Psoas muscle (tissue), 8 donors: ENCODE data around the gene NLGN4X. TPM values are rescaled to one million over a fixed set of nuclear protein-coding genes. Genes with fewer than 3 reads are reported as not detected.

Experiments used
- ATAC-seq, 4 donors: fragments of 200-7000 bp; cut with Tn5 transposase; one replicate each; pipeline ENCODE4 v1.9.1; 2020; ENCODE audit warnings: moderate library complexity in 3 of 4, mild to moderate bottlenecking in 2 of 4
- DNase-seq, 2 donors: peaks; one replicate each; pipeline ENCODE4 v3.0.0-alpha.2; 2020
- H3K27ac ChIP-seq: fragments of 200-600 bp; one replicate; pipeline ENCODE4 v1.8.0; 2022
- H3K27me3 ChIP-seq, 3 donors: fragments of 200-600 bp in 1 of 3; one replicate each; pipeline versions ENCODE4 v1.6.1 to v1.8.0; 2013 to 2022; ENCODE audit warnings: low read length in 2 of 3, mild to moderate bottlenecking in 2 of 3, moderate library complexity in 1 of 3; ENCODE audit not compliant: insufficient read depth in 3 of 3
- H3K36me3 ChIP-seq, 2 donors: fragments of 200-600 bp in 1 of 2; one replicate each; pipeline versions ENCODE4 v1.6.1 to v1.8.0; 2013 to 2022; ENCODE audit warnings: low read depth in 1 of 2, mild to moderate bottlenecking in 1 of 2, moderate library complexity in 1 of 2; ENCODE audit not compliant: insufficient read depth in 1 of 2
- H3K4me1 ChIP-seq: fragments of 200-600 bp; one replicate; pipeline ENCODE4 v1.8.0; 2022
- H3K4me3 ChIP-seq: fragments of 200-600 bp; one replicate; pipeline ENCODE4 v1.8.0; 2022; ENCODE audit warnings: mild to moderate bottlenecking
- H3K9me3 ChIP-seq: fragments of 200-600 bp; one replicate; pipeline ENCODE4 v1.8.0; 2022
- CTCF ChIP-seq: fragments of 200-600 bp; IDR thresholded peaks from one replicate; pipeline ENCODE4 v1.8.0; 2022; ENCODE audit warnings: antibody characterized with exemption
- WGBS, 3 donors: extraction: QIAGEN DNeasy Blood & Tissue Kit; methylation state at CpG; one replicate each; pipeline versions ENCODE4 v1.1.6 to v1.1.7; 2013; 5-methylcytosine and 5-hydroxymethylcytosine counted together
- intact Hi-C, 2 donors: fragments of 100-400 bp; cut with DNase I; formaldehyde crosslinking; loops; one replicate each; pipeline versions ENCODE4 v1.11.0 to v1.14.2; 2022
- long read RNA-seq, 2 donors: library from polyadenylated mRNA; unstranded; transcript quantifications; one replicate each; pipeline ENCODE4 v2.0.0, GENCODE V29; 2021
- polyA plus RNA-seq, 3 donors: library from polyadenylated mRNA; stranded (reverse); fragments of 200-250 nt; gene quantifications; one replicate each; pipeline ENCODE4 v1.2.3, GENCODE V29; 2013
- total RNA-seq, 4 donors: library from RNA; stranded (reverse); fragmentation: NEBNext Ultra II Directional in 2 of 4; extraction: Animal tissue kit (Norgen Biotek cat#: 25700) in 2 of 4; gene quantifications; one replicate each; pipeline versions ENCODE4 v1.2.1 to v1.2.4, GENCODE V29; 2021 to 2023
- donor health status: healthy with polysubstance abuse.
- donor health status: DM: no; HTN: no; CAD: no; lungs with moderate emphysema.
- donor health status: Bipolar disorder and iron deficiency.
- donor health status: healthy.
- donor health status: DM: yes; HTN: yes; CAD: no.
- donor health status: DM: no; HTN: no; CAD: no.
- donor health status: DM: no; HTN: no; CAD: no.
- donor health status: DM: yes; HTN: yes; CAD: no.

NLGN4X gene
- under 1 TPM; 0.13 to 0.59 (median 0.22) TPM for total RNA-seq
- under 1 TPM; 0.05 to 0.12 (median 0.11) TPM for polyA plus RNA-seq
- long read RNA-seq, donor 1 = 0 reads
- long read RNA-seq, donor 2 = 0 reads

GRCh38 chrX:6228720-6229119 lies at the start of gene NLGN4X:
Gene NLGN4X, minus strand, starts transcription at chrX:6228867. Its CDS starts 77,401 bp downstream, at chrX:6151466.
- no peak within 1 kb of the TSS for H3K4me3 ChIP-seq
- no peaks in the 10 kb centered on the region for H3K9me3 ChIP-seq
- H3K27me3 ChIP-seq = peaks cover 0 to 49% (median 9%) of the 10 kb centered on the region in 3 donors

GRCh38 chrX:6266041-6266440 lies 37.4 kb upstream of the NLGN4X start:
- 74 to 82% (median 79%) methylated on average over 2 of the region's 2 CpGs for WGBS, 3 donors
- H3K27ac ChIP-seq = no peak overlapping the region
- no peaks in the 10 kb centered on the region for H3K9me3 ChIP-seq
- ATAC-seq (no peak), DNase-seq (no peak)
- no peaks in the 10 kb centered on the region for H3K4me1 ChIP-seq
- intact Hi-C loops = no loop called here
- H3K27me3 ChIP-seq = no peaks in the 10 kb centered on the region
- H3K36me3 ChIP-seq = no peaks in the 10 kb centered on the region
- TF ChIP-seq CTCF = no peak
- H3K4me3 ChIP-seq = no peak overlapping the region

More at GRCh38 chrX:6228720-6229119, at the start of gene NLGN4X:
- TF ChIP-seq CTCF = no peak
- WGBS, 3 donors = 2 to 4% (median 2%) methylated on average over 12 of the region's 12 CpGs
- Histone ChIP-seq H3K27ac (no peak within 1 kb of the TSS), H3K36me3 (no peaks in the 10 kb centered on the region), H3K4me1 (no peaks in the 10 kb centered on the region)
- no peak for ATAC-seq
- DNase-seq = no peak
- intact Hi-C loops = no loop called here

GRCh38 chrX:6262959-6263358 lies 34.3 kb upstream of the NLGN4X start:
- Histone ChIP-seq H3K27me3 (no peaks in the 10 kb centered on the region), H3K27ac (no peak overlapping the region), H3K9me3 (no peaks in the 10 kb centered on the region), H3K36me3 (no peaks in the 10 kb centered on the region), H3K4me1 (no peaks in the 10 kb centered on the region), H3K4me3 (no peak overlapping the region)
- intact Hi-C loops = no loop called here
- WGBS, 3 donors = 54 to 75% (median 62%) methylated on average over 3 of the region's 3 CpGs
- ATAC-seq (no peak), DNase-seq (no peak)
- no peak for TF ChIP-seq CTCF

- Histone ChIP-seq H3K9me3 (no peaks in the 10 kb centered on the region), H3K27ac (no peak overlapping the region), H3K4me1 (no peaks in the 10 kb centered on the region), H3K36me3 (no peaks in the 10 kb centered on the region), H3K4me3 (no peak overlapping the region), H3K27me3 (no peaks in the 10 kb centered on the region)
- no peak for DNase-seq
- TF ChIP-seq CTCF = no peak
- 14 to 37% (median 25%) methylated on average over 1 to 3 of the region's 3 CpGs for WGBS, 3 donors
- intact Hi-C loops = no loop called here
- no peak for ATAC-seq
These were observed 28.4 kb upstream of the NLGN4X start for GRCh38 chrX:6257025-6257424.

GRCh38 chrX:6244666-6245065 lies 16.0 kb upstream of the NLGN4X start:
- Histone ChIP-seq H3K4me1 (no peaks in the 10 kb centered on the region), H3K4me3 (no peak overlapping the region), H3K27me3 (no peaks in the 10 kb centered on the region), H3K27ac (no peak overlapping the region), H3K36me3 (no peaks in the 10 kb centered on the region), H3K9me3 (peaks cover 4% of the 10 kb centered on the region)
- DNase-seq (no peak), ATAC-seq (no peak)
- no peak for TF ChIP-seq CTCF
- WGBS, 3 donors = 81 to 87% (median 85%) methylated on average over 6 of the region's 6 CpGs
- intact Hi-C loops = no loop called here
